GM18858 (cell line): ENCODE measurements around the gene LHCGR.
"Not testable (repeated sequence)": the region's sequence is repeated elsewhere in the genome, so short reads cannot be mapped to it uniquely, and the experiment has no call there.

Source experiments
- ATAC-seq: cut with Tn5 transposase; IDR thresholded peaks from one replicate; pipeline ENCODE4 v1.9.1; 2021; ENCODE audit not compliant: unreplicated experiment

The LHCGR gene

GRCh38 chr2:48713647-48714046 lies 41.9 kb downstream of the LHCGR start:
- no peak for ATAC-seq

- ATAC-seq, result no peak
Measured at GRCh38 chr2:48712151-48712550, 43.4 kb downstream of the LHCGR start.

- no peak for ATAC-seq
Measured at GRCh38 chr2:48711343-48711742, 44.2 kb downstream of the LHCGR start.

GRCh38 chr2:48709096-48710034 lies 46.2 kb downstream of the LHCGR start:
- ATAC-seq, result no peak

- no peak for ATAC-seq
Measured at GRCh38 chr2:48707466-48707865, 48.1 kb downstream of the LHCGR start.

- not testable (repeated sequence) for ATAC-seq
Measured at GRCh38 chr2:48703621-48704020, 51.9 kb downstream of the LHCGR start.

GRCh38 chr2:48699348-48699930 lies 56.1 kb downstream of the LHCGR start:
- ATAC-seq, result no peak

- no peak for ATAC-seq
Measured at GRCh38 chr2:48696881-48697280, 58.6 kb downstream of the LHCGR start.

GRCh38 chr2:48695991-48696390 lies 59.5 kb downstream of the LHCGR start:
- no peak for ATAC-seq

GRCh38 chr2:48694149-48694548 lies 61.4 kb downstream of the LHCGR start:
- ATAC-seq, result no peak

GRCh38 chr2:48693645-48694044 lies 61.9 kb downstream of the LHCGR start:
- no peak for ATAC-seq

GRCh38 chr2:48693066-48693465 lies 62.5 kb downstream of the LHCGR start:
- ATAC-seq, result no peak

GRCh38 chr2:48691935-48692691 lies 63.4 kb downstream of the LHCGR start:
- no peak for ATAC-seq

- no peak for ATAC-seq
Measured at GRCh38 chr2:48685126-48685525, 70.4 kb downstream of the LHCGR start.

GRCh38 chr2:48677450-48677849 lies 78.1 kb downstream of the LHCGR start:
- ATAC-seq, result no peak

- ATAC-seq, result no peak
Measured at GRCh38 chr2:48674933-48675332, 80.6 kb downstream of the LHCGR start.

- ATAC-seq, result no peak
Measured at GRCh38 chr2:48673581-48673980, 81.9 kb downstream of the LHCGR start.

- ATAC-seq, result peak; percentile 58
Measured at GRCh38 chr2:48668992-48669391, 86.5 kb downstream of the LHCGR start.

- ATAC-seq, result no peak
Measured at GRCh38 chr2:48651158-48651790, 104.2 kb downstream of the LHCGR start.

GRCh38 chr2:48638261-48638660 lies 117.3 kb downstream of the LHCGR start:
- no peak for ATAC-seq
